Mucosa of descending colon (tissue), 3 donors: ENCODE measurements around the gene JSRP1. TPM values are rescaled to one million over a fixed set of nuclear protein-coding genes. Genes with fewer than 3 reads are reported as not detected.

Experiments
- ATAC-seq: fragments of 200-7000 bp; cut with Tn5 transposase; one replicate; pipeline ENCODE4 v1.9.1; 2020; ENCODE audit warnings: mild to moderate bottlenecking, moderate library complexity
- DNase-seq, 3 donors: peaks; one replicate each; pipeline ENCODE4 v3.0.0-alpha.2; 2020
- H3K36me3 ChIP-seq: fragments of 200-600 bp; one replicate; pipeline ENCODE4 v1.8.0; 2021; ENCODE audit warnings: low read depth, mild to moderate bottlenecking
- H3K4me1 ChIP-seq: fragments of 200-600 bp; one replicate; pipeline ENCODE4 v1.8.0; 2021; ENCODE audit warnings: low read depth, mild to moderate bottlenecking
- H3K4me3 ChIP-seq: fragments of 200-600 bp; one replicate; pipeline ENCODE4 v1.8.0; 2021; ENCODE audit warnings: mild to moderate bottlenecking
- H3K9me3 ChIP-seq: fragments of 200-600 bp; one replicate; pipeline ENCODE4 v1.8.0; 2021; ENCODE audit warnings: mild to moderate bottlenecking
- CTCF ChIP-seq: fragments of 200-600 bp; IDR thresholded peaks from one replicate; pipeline ENCODE4 v1.8.0; 2022; ENCODE audit warnings: antibody characterized with exemption, mild to moderate bottlenecking
- intact Hi-C, 2 donors: fragments of 100-400 bp; cut with DNase I in 1 of 2; cut with micrococcal nuclease in 1 of 2; formaldehyde crosslinking; loops; one replicate each; pipeline versions ENCODE4 v1.11.0 to v1.11.1; 2022; cut with DNase I, micrococcal nuclease
- total RNA-seq, 3 donors: library from RNA; stranded (reverse); fragmentation: NEBNext Ultra II Directional in 2 of 3; extraction: Animal tissue kit (Norgen Biotek cat#: 25700) in 2 of 3; gene quantifications; one replicate each; pipeline versions ENCODE4 v1.2.1 to v1.2.4, GENCODE V29; 2021 to 2023
- donor health status: DM: no; HTN: no; CAD: no; lungs with moderate emphysema.
- donor health status: DM: no; HTN: no; CAD: no.
- donor health status: DM: no; HTN: yes; CAD: no.

JSRP1 gene
- total RNA-seq, 3 donors from 2014 or later: 0.38 to 2.4 (median 0.87) TPM

- no peak for TF ChIP-seq CTCF
- intact Hi-C loops: no loop called here
- no peak overlapping the region for H3K4me3 ChIP-seq
Measured at GRCh38 chr19:2300533-2300932, 44.3 kb upstream of the JSRP1 start.

GRCh38 chr19:2296141-2296540, 39.9 kb upstream of the JSRP1 start:
- H3K4me1 ChIP-seq: peaks cover 5% of the 10 kb centered on the region
- ATAC-seq: no peak
- H3K36me3 ChIP-seq: no peaks in the 10 kb centered on the region
- intact Hi-C loops: no loop called here
- H3K4me3 ChIP-seq: no peak overlapping the region
- no peak for TF ChIP-seq CTCF
- no peak for DNase-seq
- H3K9me3 ChIP-seq: no peaks in the 10 kb centered on the region

More at GRCh38 chr19:2300533-2300932, 44.3 kb upstream of the JSRP1 start:
- no peaks in the 10 kb centered on the region for H3K9me3 ChIP-seq
- H3K36me3 ChIP-seq: no peaks in the 10 kb centered on the region
- ATAC-seq: no peak
- H3K4me1 ChIP-seq: no peaks in the 10 kb centered on the region
- DNase-seq: no peak

GRCh38 chr19:2294687-2295335, 38.6 kb upstream of the JSRP1 start:
- intact Hi-C loops: no loop called here
- ATAC-seq: peak; percentile 16
- peak in 1 of 3 donors; percentile 28 for DNase-seq
- no peaks in the 10 kb centered on the region for H3K36me3 ChIP-seq
- peaks cover 16% of the 10 kb centered on the region for H3K4me1 ChIP-seq
- no peak for TF ChIP-seq CTCF
- no peak overlapping the region for H3K4me3 ChIP-seq
- H3K9me3 ChIP-seq: no peaks in the 10 kb centered on the region

- no peak overlapping the region for H3K4me3 ChIP-seq
- no peak for DNase-seq
- intact Hi-C loops: no loop called here
Measured at GRCh38 chr19:2291185-2291751, 35.1 kb upstream of the JSRP1 start.

GRCh38 chr19:2290441-2291184, 34.4 kb upstream of the JSRP1 start:
- Histone ChIP-seq H3K9me3 (no peaks in the 10 kb centered on the region), H3K4me3 (no peak overlapping the region), H3K4me1 (peaks cover 21% of the 10 kb centered on the region), H3K36me3 (no peaks in the 10 kb centered on the region)
- DNase-seq: no peak
- TF ChIP-seq CTCF: no peak
- peak; percentile 40 for ATAC-seq
- intact Hi-C loops: no loop called here

More at GRCh38 chr19:2291185-2291751, 35.1 kb upstream of the JSRP1 start:
- Histone ChIP-seq H3K9me3 (no peaks in the 10 kb centered on the region), H3K36me3 (no peaks in the 10 kb centered on the region), H3K4me1 (peaks cover 21% of the 10 kb centered on the region)
- TF ChIP-seq CTCF: no peak
- no peak for ATAC-seq
